CD14-positive monocyte (primary cell): ENCODE data around the gene RABL6. TPM values are rescaled to one million over a fixed set of nuclear protein-coding genes. Genes with fewer than 3 reads are reported as not detected.
A peak's percentile ranks its signal among the peaks of the same experiment; 100 is the strongest.

ENCODE experiments used
- DNase-seq, 3 donors: peaks; one replicate each; pipeline ENCODE4 v3.0.0-alpha.2; 2011 to 2022
- H2AFZ ChIP-seq: 2 replicates; pipeline ENCODE4 v1.6.0; 2012; ENCODE audit warnings: mild to moderate bottlenecking, low read depth, low read length, inconsistent platforms; ENCODE audit not compliant: insufficient read depth, poor library complexity, severe bottlenecking
- H3K27ac ChIP-seq, 2 donors: 1 replicate in 1 of 2; 2 replicates in 1 of 2; pipeline ENCODE4 v1.5.1; 2012 to 2013; ENCODE audit warnings: low read length in 2 of 2, control low read depth in 1 of 2, inconsistent platforms in 1 of 2, low read depth in 1 of 2, mild to moderate bottlenecking in 1 of 2
- H3K27me3 ChIP-seq, 2 donors: one replicate each; pipeline versions ENCODE4 v1.6.0 to v1.6.1; 2011 to 2013; ENCODE audit warnings: low read length in 2 of 2; ENCODE audit not compliant: control insufficient read depth in 2 of 2, insufficient read depth in 2 of 2
- H3K36me3 ChIP-seq, 2 donors: replicated peaks in 1 of 2; 1 replicate in 1 of 2; 2 replicates in 1 of 2; pipeline versions ENCODE4 v1.5.1 to v1.6.1; 2012 to 2013; ENCODE audit warnings: low read length in 2 of 2, control low read depth in 1 of 2, inconsistent platforms in 1 of 2, mild to moderate bottlenecking in 1 of 2; ENCODE audit not compliant: insufficient read depth in 2 of 2, control insufficient read depth in 1 of 2
- H3K4me1 ChIP-seq, 2 donors: 1 replicate in 1 of 2; 2 replicates in 1 of 2; pipeline versions ENCODE4 v1.5.1 to v1.6.1; 2012 to 2013; ENCODE audit warnings: low read length in 2 of 2, control low read depth in 1 of 2, inconsistent platforms in 1 of 2, mild to moderate bottlenecking in 1 of 2, moderate library complexity in 1 of 2; ENCODE audit not compliant: insufficient read depth in 2 of 2, control insufficient read depth in 1 of 2
- H3K4me2 ChIP-seq: replicated peaks from 2 replicates; pipeline ENCODE3; 2012; ENCODE audit warnings: low read length, moderate library complexity, mild to moderate bottlenecking; ENCODE audit not compliant: poor library complexity, severe bottlenecking; ENCODE audit errors: extremely low read depth
- H3K4me3 ChIP-seq, 3 experiments: fragments of 200-600 bp in 1 of 3; sonication (generic) in 1 of 3; replicated peaks in 1 of 3; 1 replicate in 2 of 3; 2 replicates in 1 of 3; pipeline ENCODE4 v1.5.1; 2011 to 2013; ENCODE audit warnings: low read length in 3 of 3, mild to moderate bottlenecking in 3 of 3, control low read depth in 2 of 3, low read depth in 2 of 3, inconsistent platforms in 1 of 3, moderate library complexity in 1 of 3
- H3K79me2 ChIP-seq: 2 replicates; pipeline ENCODE4 v1.6.0; 2012; ENCODE audit warnings: mild to moderate bottlenecking, control low read depth, inconsistent platforms, low read length, moderate library complexity; ENCODE audit not compliant: insufficient read depth
- H3K9ac ChIP-seq: 2 replicates; pipeline ENCODE4 v1.6.0; 2017; ENCODE audit warnings: low read length, mild to moderate bottlenecking; ENCODE audit not compliant: insufficient read depth, poor library complexity, severe bottlenecking
- H3K9me3 ChIP-seq, 2 donors: replicated peaks in 1 of 2; 1 replicate in 1 of 2; 2 replicates in 1 of 2; pipeline versions ENCODE4 v1.5.1 to v1.6.1; 2012 to 2013; ENCODE audit warnings: low read length in 2 of 2, control low read depth in 1 of 2; ENCODE audit not compliant: control insufficient read depth in 1 of 2, insufficient read depth in 1 of 2
- H4K20me1 ChIP-seq: 2 replicates; pipeline ENCODE4 v1.6.0; 2012; ENCODE audit warnings: mild to moderate bottlenecking, low read length, control low read depth, moderate library complexity; ENCODE audit not compliant: insufficient read depth
- H3K27ac Mint-ChIP-seq, 7 donors: one replicate each; pipeline ENCODE4 v1.8.0; 2020; ENCODE audit warnings: mild to moderate bottlenecking in 7 of 7, mixed read lengths in 7 of 7, moderate library complexity in 6 of 7, inconsistent platforms in 2 of 7
- H3K27me3 Mint-ChIP-seq, 3 donors: one replicate each; pipeline ENCODE4 v1.8.0; 2021 to 2022; ENCODE audit warnings: low read depth in 3 of 3, mild to moderate bottlenecking in 3 of 3, mixed read lengths in 3 of 3, moderate library complexity in 3 of 3, inconsistent platforms in 1 of 3
- H3K36me3 Mint-ChIP-seq, 2 donors: one replicate each; pipeline ENCODE4 v1.8.0; 2020; ENCODE audit warnings: mixed read lengths in 2 of 2, inconsistent platforms in 1 of 2, mild to moderate bottlenecking in 1 of 2
- H3K4me1 Mint-ChIP-seq: one replicate; pipeline ENCODE4 v1.8.0; 2020; ENCODE audit warnings: mild to moderate bottlenecking, mixed read lengths
- H3K4me3 Mint-ChIP-seq, 2 donors: one replicate each; pipeline ENCODE4 v1.8.0; 2020; ENCODE audit warnings: mild to moderate bottlenecking in 2 of 2, mixed read lengths in 2 of 2, moderate library complexity in 1 of 2
- H3K9me3 Mint-ChIP-seq, 7 donors: one replicate each; pipeline ENCODE4 v1.8.0; 2020 to 2022; ENCODE audit warnings: mixed read lengths in 7 of 7, mild to moderate bottlenecking in 6 of 7, moderate library complexity in 6 of 7, inconsistent platforms in 2 of 7
- WGBS: methylation state at CpG from one replicate; pipeline ENCODE4 v1.1.5; 2013; ENCODE audit warnings: missing lambda C conversion rate; ENCODE audit not compliant: insufficient coverage; 5-methylcytosine and 5-hydroxymethylcytosine counted together
- intact Hi-C, 2 donors: fragments of 100-400 bp; cut with micrococcal nuclease; formaldehyde crosslinking; loops; one replicate each; pipeline versions ENCODE4 v1.15.0 to v1.15.1; 2023
- polyA minus RNA-seq: library from RNA; depleted of rRNA, polyadenylated mRNA; stranded (reverse); fragments of >200 nt; gene quantifications from 2 replicates; pipeline ENCODE4 v1.2.3, GENCODE V29; 2012
- polyA plus RNA-seq, 3 donors: library from polyadenylated mRNA; depleted of rRNA in 1 of 3; unstranded in 2 of 3; stranded (reverse) in 1 of 3; fragments of 300-500 nt in 2 of 3; fragments of >200 nt in 1 of 3; fragmentation: Illumina TruSeq in 2 of 3; gene quantifications; 1 replicate in 2 of 3; 2 replicates in 1 of 3; pipeline ENCODE4 v1.2.3, GENCODE V29; 2012 to 2021
- total RNA-seq, 12 experiments: library from RNA in 1 of 12; stranded (reverse) in 1 of 12; fragments of 120-200 nt in 1 of 12; gene quantifications; one replicate each; pipeline ENCODE4 v1.2.4 and lab custom pipeline; 2013 to 2026; ENCODE audit warnings: mixed read lengths in 6 of 12, inconsistent platforms in 1 of 12
- TF ChIP-seq, protein P1 (sequence below): fragments of 200-600 bp; IDR thresholded peaks from one replicate; pipeline ENCODE4 v1.8.0; 2022; ENCODE audit warnings: antibody characterized with exemption, mild to moderate bottlenecking

The RABL6 gene, protein sequence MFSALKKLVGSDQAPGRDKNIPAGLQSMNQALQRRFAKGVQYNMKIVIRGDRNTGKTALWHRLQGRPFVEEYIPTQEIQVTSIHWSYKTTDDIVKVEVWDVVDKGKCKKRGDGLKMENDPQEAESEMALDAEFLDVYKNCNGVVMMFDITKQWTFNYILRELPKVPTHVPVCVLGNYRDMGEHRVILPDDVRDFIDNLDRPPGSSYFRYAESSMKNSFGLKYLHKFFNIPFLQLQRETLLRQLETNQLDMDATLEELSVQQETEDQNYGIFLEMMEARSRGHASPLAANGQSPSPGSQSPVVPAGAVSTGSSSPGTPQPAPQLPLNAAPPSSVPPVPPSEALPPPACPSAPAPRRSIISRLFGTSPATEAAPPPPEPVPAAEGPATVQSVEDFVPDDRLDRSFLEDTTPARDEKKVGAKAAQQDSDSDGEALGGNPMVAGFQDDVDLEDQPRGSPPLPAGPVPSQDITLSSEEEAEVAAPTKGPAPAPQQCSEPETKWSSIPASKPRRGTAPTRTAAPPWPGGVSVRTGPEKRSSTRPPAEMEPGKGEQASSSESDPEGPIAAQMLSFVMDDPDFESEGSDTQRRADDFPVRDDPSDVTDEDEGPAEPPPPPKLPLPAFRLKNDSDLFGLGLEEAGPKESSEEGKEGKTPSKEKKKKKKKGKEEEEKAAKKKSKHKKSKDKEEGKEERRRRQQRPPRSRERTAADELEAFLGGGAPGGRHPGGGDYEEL
- 43.3 TPM for total RNA-seq (2013)
- 10 to 100 TPM in 1 of 3 donors, 1 to 10 TPM in 2; 6.7 to 30.9 (median 8.1) TPM for polyA plus RNA-seq
- polyA minus RNA-seq: 47.2 and 67.5 TPM in 2 replicates
- total RNA-seq (lab: John Stamatoyannopoulos, UW): 4.8 to 38.8 (median 31.0) reads per million in 11 experiments

DNA sequence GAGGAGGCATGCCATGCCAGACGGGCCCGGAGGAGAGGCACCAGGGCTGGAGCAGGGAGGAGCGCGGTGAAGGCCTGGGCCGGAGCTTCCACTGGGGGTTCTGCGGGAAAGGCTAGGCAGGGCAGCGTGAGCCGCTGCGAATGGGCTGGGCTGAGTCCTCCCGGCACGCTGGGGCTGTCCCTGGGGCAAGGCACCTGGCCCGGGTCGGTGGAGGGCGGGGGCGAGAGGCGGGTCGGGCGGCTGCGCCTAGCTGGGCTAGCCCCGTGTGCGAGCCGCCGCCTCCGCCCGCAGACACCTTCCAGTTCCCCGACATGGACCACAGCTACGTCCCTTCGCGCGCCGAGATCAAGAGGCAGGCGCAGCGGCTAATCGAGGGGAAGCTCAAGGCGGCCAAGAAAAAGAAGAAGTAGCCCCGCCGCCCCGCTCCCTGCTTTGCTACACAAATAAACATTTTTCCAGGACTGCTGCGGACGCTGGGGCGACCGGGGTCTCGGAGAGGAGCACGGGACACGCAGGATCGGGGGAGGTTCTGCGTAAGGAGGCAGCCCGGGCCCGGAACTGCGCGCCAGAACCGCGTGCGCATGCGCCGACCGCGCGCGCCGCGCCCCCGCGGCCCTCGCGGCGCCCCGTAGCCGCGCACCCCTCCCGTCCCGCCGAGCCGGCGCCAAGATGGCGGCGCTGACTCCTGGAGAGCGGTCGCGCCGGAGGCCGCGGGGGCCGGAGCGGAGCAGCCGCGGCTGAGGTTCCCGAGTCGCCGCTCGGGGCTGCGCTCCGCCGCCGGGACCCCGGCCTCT lies at the start of gene RABL6:
Gene RABL6 (plus strand): TSS at position 668 of the 794 bp plus-strand sequence. CDS start 249 bp downstream, outside the sequence.
- H3K4me2 ChIP-seq: peak within 1 kb of the TSS; percentile 97
- H3K9ac ChIP-seq: peak within 1 kb of the TSS; percentile 81
- H3K27ac ChIP-seq: peak within 1 kb of the TSS; percentile 72 to 84
- Mint-ChIP-seq H3K27ac (peak within 1 kb of the TSS; percentile 80 to 93 (median 88)), H3K27me3 (peaks cover 1 to 8% (median 3%) of the 10 kb centered on the region in 3 donors), H3K4me3 (peak within 1 kb of the TSS; percentile 86 to 89), H3K9me3 (peaks cover 0 to 3% (median 0%) of the 10 kb centered on the region in 7 donors), H3K36me3 (peaks cover 21 to 40% of the 10 kb centered on the region in 2 donors), H3K4me1 (peaks cover 28% of the 10 kb centered on the region)
- H3K4me3 ChIP-seq: peak within 1 kb of the TSS; percentile 74 to 92 (median 87)
- peaks cover 45% of the 10 kb centered on the region for H3K79me2 ChIP-seq
- WGBS: 1% methylated on average over 89 of the region's 96 CpGs
- TF ChIP-seq, protein P1, sequence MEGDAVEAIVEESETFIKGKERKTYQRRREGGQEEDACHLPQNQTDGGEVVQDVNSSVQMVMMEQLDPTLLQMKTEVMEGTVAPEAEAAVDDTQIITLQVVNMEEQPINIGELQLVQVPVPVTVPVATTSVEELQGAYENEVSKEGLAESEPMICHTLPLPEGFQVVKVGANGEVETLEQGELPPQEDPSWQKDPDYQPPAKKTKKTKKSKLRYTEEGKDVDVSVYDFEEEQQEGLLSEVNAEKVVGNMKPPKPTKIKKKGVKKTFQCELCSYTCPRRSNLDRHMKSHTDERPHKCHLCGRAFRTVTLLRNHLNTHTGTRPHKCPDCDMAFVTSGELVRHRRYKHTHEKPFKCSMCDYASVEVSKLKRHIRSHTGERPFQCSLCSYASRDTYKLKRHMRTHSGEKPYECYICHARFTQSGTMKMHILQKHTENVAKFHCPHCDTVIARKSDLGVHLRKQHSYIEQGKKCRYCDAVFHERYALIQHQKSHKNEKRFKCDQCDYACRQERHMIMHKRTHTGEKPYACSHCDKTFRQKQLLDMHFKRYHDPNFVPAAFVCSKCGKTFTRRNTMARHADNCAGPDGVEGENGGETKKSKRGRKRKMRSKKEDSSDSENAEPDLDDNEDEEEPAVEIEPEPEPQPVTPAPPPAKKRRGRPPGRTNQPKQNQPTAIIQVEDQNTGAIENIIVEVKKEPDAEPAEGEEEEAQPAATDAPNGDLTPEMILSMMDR: no peak
- H3K4me1 ChIP-seq: peaks cover 21 to 35% of the 10 kb centered on the region in 2 donors
- H2AFZ ChIP-seq: peak within 1 kb of the TSS; percentile 96
- H3K27me3 ChIP-seq: peaks cover 0 to 2% of the 10 kb centered on the region in 2 donors
- peaks cover 5 to 6% of the 10 kb centered on the region in 2 donors for H3K36me3 ChIP-seq
- no peaks in the 10 kb centered on the region for H3K9me3 ChIP-seq
- H4K20me1 ChIP-seq: peaks cover 29% of the 10 kb centered on the region
- intact Hi-C loops: loop anchor here (2.0 to 10.0 kb wide), 3 partner anchors 17 to 137 kb away; partner anchors contain the start of genes AJM1 (in 1 of the 2), C8G (in 1 of the 2), FBXW5 (in 1 of the 2) and TMEM141 (in 1 of the 2)
- peak; percentile 61 to 75 (median 67) for DNase-seq
